GM13976 (cell line): ENCODE results near the gene TEX53.
A peak's percentile ranks its signal among the peaks of the same experiment; 100 is the strongest.

Source experiments
- DNase-seq: peaks from one replicate; pipeline ENCODE4 v3.0.0; 2012; ENCODE audit warnings: low spot score
- CTCF ChIP-seq: IDR thresholded peaks from 2 replicates; pipeline ENCODE4 v1.5.1; 2012; ENCODE audit warnings: borderline replicate concordance, mild to moderate bottlenecking; ENCODE audit not compliant: insufficient read depth; ENCODE audit errors: extremely low read depth, missing control alignments, control extremely low read depth
- in situ Hi-C: fragments of 300-500 bp; cut with MboI; formaldehyde crosslinking; loops from one replicate; pipeline ENCODE4 v1.12.0; 2022; ENCODE audit warnings: low sequenced_read_pairs, mixed read lengths, inconsistent platforms; ENCODE audit not compliant: unreplicated experiment

The TEX53 gene

GRCh38 chr9:114624677-114625076 is 32.9 kb downstream of the TEX53 start:
- DNase-seq, result no peak
- in situ Hi-C loops, result no loop called here
- TF ChIP-seq CTCF, result no peak

GRCh38 chr9:114621975-114622609 is 35.5 kb downstream of the TEX53 start:
- no peak for DNase-seq
- in situ Hi-C loops, result no loop called here
- no peak for TF ChIP-seq CTCF

GRCh38 chr9:114621561-114621960 is 36.0 kb downstream of the TEX53 start:
- in situ Hi-C loops, result no loop called here
- TF ChIP-seq CTCF, result no peak
- DNase-seq, result no peak

GRCh38 chr9:114619191-114619761 is 38.3 kb downstream of the TEX53 start:
- in situ Hi-C loops, result no loop called here
- no peak for TF ChIP-seq CTCF
- DNase-seq, result peak; percentile 47

- DNase-seq, result peak; percentile 68
- in situ Hi-C loops, result no loop called here
- TF ChIP-seq CTCF, result no peak
Measured at GRCh38 chr9:114616684-114617520, 40.7 kb downstream of the TEX53 start.

- no peak for DNase-seq
- no peak for TF ChIP-seq CTCF
- in situ Hi-C loops, result no loop called here
Measured at GRCh38 chr9:114614373-114614772, 43.2 kb downstream of the TEX53 start.
